ENCODE measurements around the gene CCDC71L. TPM values are rescaled to one million over a fixed set of nuclear protein-coding genes. Genes with fewer than 3 reads are reported as not detected.

Gene CCDC71L
- polyA plus RNA-seq, 1 donor from 2014 or later: 38.3 TPM

GRCh38 chr7:106658316-106659165, 2.4 kb downstream of the CCDC71L start:
- Histone ChIP-seq H3F3A (ENCODE audit: insufficient read depth, low read length, poor library complexity, severe bottlenecking) (no peaks in the 10 kb centered on the region), H3K79me2 (replicated peaks; ENCODE audit: insufficient read depth, low read length) (peaks cover 20% of the 10 kb centered on the region), H3K4me2 (ENCODE audit: low read length) (peak overlapping the region; percentile 72), H3K27me3 (ENCODE audit: insufficient read depth, low read depth, low read length) (no peaks in the 10 kb centered on the region), H3K27ac (ENCODE audit: low read length) (no peak overlapping the region), H3K4me3 (ENCODE audit: low read length) (peak overlapping the region; percentile 82), H4K20me1 (ENCODE audit: insufficient read depth) (no peaks in the 10 kb centered on the region), H3K9ac (ENCODE audit: low read length) (peak overlapping the region; percentile 82), H3K36me3 (ENCODE audit: insufficient read depth, low read length) (no peaks in the 10 kb centered on the region), H3K9me2 (ENCODE audit: insufficient read depth, low read length) (no peaks in the 10 kb centered on the region), H3K9me3 (ENCODE audit: low read length) (no peaks in the 10 kb centered on the region), H2AFZ (ENCODE audit: low read depth, low read length) (no peak overlapping the region)
- TF ChIP-seq CTCF (IDR thresholded peaks at IDR 0.05; ENCODE audit: poor library complexity, severe bottlenecking): no peak
- no peak for TF ChIP-seq MXI1 (conservative IDR thresholded peaks at IDR 0.05; ENCODE audit: poor library complexity, severe bottlenecking)
- no peak for TF ChIP-seq SMC3 (conservative IDR thresholded peaks at IDR 0.05; ENCODE audit: poor library complexity)
- TF ChIP-seq TAF1 (IDR thresholded peaks at IDR 0.05; ENCODE audit: low read depth): no peak
- no peak for TF ChIP-seq RAD21 (conservative IDR thresholded peaks at IDR 0.05)
- TF ChIP-seq EZH2 (IDR thresholded peaks at IDR 0.05; ENCODE audit: borderline replicate concordance, insufficient read depth, low read length, poor library complexity, severe bottlenecking): no peak
- no peak for TF ChIP-seq REST (IDR thresholded peaks at IDR 0.05; ENCODE audit: borderline replicate concordance)
- no peak for TF ChIP-seq EP300 (conservative IDR thresholded peaks at IDR 0.05; ENCODE audit: poor library complexity, severe bottlenecking)
- no peak for TF ChIP-seq POLR2AphosphoS5 (IDR thresholded peaks at IDR 0.05)

GRCh38 chr7:106657085-106657991, 3.6 kb downstream of the CCDC71L start:
- Histone ChIP-seq H3K27me3 (ENCODE audit: insufficient read depth, low read depth, low read length) (no peaks in the 10 kb centered on the region), H3K79me2 (replicated peaks; ENCODE audit: insufficient read depth, low read length) (peaks cover 20% of the 10 kb centered on the region), H3K4me3 (ENCODE audit: low read length) (peak overlapping the region; percentile 82), H3K27ac (ENCODE audit: low read length) (no peak overlapping the region), H3K36me3 (ENCODE audit: insufficient read depth, low read length) (no peaks in the 10 kb centered on the region), H2AFZ (ENCODE audit: low read depth, low read length) (no peak overlapping the region), H3K4me2 (ENCODE audit: low read length) (peak overlapping the region; percentile 72), H4K20me1 (ENCODE audit: insufficient read depth) (no peaks in the 10 kb centered on the region), H3K9ac (ENCODE audit: low read length) (no peak overlapping the region), H3K9me2 (ENCODE audit: insufficient read depth, low read length) (no peaks in the 10 kb centered on the region), H3K9me3 (ENCODE audit: low read length) (no peaks in the 10 kb centered on the region), H3F3A (ENCODE audit: insufficient read depth, low read length, poor library complexity, severe bottlenecking) (no peaks in the 10 kb centered on the region)
- TF ChIP-seq POLR2AphosphoS5 (IDR thresholded peaks at IDR 0.05): no peak
- no peak for TF ChIP-seq REST (IDR thresholded peaks at IDR 0.05; ENCODE audit: borderline replicate concordance)
- no peak for TF ChIP-seq RAD21 (conservative IDR thresholded peaks at IDR 0.05)
- TF ChIP-seq EP300 (conservative IDR thresholded peaks at IDR 0.05; ENCODE audit: poor library complexity, severe bottlenecking): no peak
- TF ChIP-seq EZH2 (IDR thresholded peaks at IDR 0.05; ENCODE audit: borderline replicate concordance, insufficient read depth, low read length, poor library complexity, severe bottlenecking): no peak
- no peak for TF ChIP-seq CTCF (IDR thresholded peaks at IDR 0.05; ENCODE audit: poor library complexity, severe bottlenecking)
- TF ChIP-seq SMC3 (conservative IDR thresholded peaks at IDR 0.05; ENCODE audit: poor library complexity): no peak
- no peak for TF ChIP-seq TAF1 (IDR thresholded peaks at IDR 0.05; ENCODE audit: low read depth)
- TF ChIP-seq MXI1 (conservative IDR thresholded peaks at IDR 0.05; ENCODE audit: poor library complexity, severe bottlenecking): no peak
